GM19468 (cell line): ENCODE data around the gene CAPN15.

Experiments used
- ATAC-seq: cut with Tn5 transposase; IDR thresholded peaks from one replicate; pipeline ENCODE4 v1.9.1; 2021; ENCODE audit warnings: mild to moderate bottlenecking, moderate library complexity, moderate number of reproducible peaks; ENCODE audit not compliant: unreplicated experiment; ENCODE audit errors: extremely low read depth

Gene CAPN15

GRCh38 chr16:574021-574760, 46.7 kb downstream of the CAPN15 start:
- ATAC-seq = no peak

- ATAC-seq = no peak
Measured at GRCh38 chr16:575354-576196, 48.1 kb downstream of the CAPN15 start.

DNA sequence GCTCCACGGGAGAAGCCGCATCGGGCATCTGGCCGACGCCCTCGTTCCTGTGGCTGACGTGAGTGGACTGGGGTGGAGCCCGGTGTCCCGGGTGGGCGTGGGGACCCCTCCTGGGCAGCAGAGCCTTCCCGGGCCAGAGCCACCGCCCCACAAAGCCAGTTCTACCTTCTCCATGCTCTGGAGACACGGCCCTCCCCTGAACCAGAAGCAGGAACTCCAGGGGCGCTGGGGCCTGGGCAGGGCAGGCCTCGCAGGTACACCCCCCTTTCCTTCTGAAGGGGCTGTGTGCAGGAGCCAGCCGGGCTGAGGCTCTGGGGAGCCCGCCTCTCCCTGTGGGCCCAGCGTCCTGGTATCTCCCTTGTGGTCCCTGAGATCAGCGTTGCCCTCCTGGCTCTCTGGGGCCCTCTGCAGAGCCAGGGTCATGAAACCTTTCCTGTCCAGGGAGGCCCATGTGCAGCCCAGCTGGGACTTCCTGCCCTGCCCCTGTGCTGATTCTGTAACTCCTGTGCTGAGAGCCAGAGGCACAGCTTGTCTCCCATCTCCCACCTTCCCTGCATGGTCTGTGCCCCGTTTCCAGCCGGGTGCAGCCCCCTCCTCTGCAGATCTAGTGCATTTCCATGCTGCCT, 48.8 kb downstream of the CAPN15 start:
- no peak for ATAC-seq

DNA sequence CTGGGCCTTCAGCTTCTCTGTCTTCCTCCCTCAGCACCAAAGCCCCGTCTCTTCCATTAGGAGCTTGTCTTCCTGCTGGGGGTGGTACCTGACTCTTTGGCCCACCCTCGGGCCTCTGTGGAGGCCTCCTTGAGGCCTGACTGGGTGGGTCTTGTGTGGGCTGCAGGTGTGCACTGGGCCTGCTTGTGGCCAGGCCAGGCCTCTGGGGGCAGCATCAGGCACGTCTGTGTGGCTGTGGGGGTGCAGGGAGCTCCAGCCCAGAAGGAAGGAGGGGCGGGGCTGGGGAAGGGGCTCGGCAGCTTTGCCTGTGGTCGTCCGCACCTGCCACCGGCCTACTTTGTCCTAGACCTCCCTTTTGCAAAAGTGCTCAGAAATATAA, 49.3 kb downstream of the CAPN15 start:
- ATAC-seq = no peak

GRCh38 chr16:577796-578195, 50.3 kb downstream of the CAPN15 start:
- no peak for ATAC-seq

GRCh38 chr16:578232-578869, 50.8 kb downstream of the CAPN15 start:
- ATAC-seq = no peak

DNA sequence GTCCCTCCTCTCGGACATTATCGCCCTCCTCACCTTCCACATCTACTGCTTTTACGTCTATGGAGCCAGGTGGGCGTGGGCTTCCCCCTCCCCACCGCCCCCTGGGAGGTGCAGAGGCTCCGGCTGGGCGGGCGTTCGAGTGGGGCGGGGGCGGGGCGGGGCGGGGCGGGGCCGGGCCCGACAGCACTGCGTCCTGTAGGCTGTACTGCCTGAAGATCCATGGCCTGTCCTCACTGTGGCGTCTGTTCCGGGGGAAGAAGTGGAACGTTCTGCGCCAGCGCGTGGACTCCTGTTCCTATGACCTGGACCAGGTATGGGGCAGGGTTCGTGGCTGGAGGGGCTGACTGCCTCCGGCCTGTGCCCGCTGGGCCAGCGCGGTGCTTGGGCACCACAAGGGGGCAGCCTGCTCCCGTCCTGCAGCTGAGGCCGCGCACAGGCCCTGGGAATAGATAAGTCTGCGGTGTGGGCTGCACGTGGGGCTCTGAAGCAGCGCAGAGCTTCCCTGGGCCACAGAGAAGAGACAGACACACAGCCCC, 51.4 kb downstream of the CAPN15 start:
- ATAC-seq = no peak

- no peak for ATAC-seq
Measured at GRCh38 chr16:580141-580945, 52.8 kb downstream of the CAPN15 start.

GRCh38 chr16:580946-581498, 53.5 kb downstream of the CAPN15 start:
- no peak for ATAC-seq

- no peak for ATAC-seq
Measured at GRCh38 chr16:582218-582613, 54.7 kb downstream of the CAPN15 start.

- ATAC-seq = no peak
Measured at GRCh38 chr16:582614-583331, 55.3 kb downstream of the CAPN15 start.

DNA sequence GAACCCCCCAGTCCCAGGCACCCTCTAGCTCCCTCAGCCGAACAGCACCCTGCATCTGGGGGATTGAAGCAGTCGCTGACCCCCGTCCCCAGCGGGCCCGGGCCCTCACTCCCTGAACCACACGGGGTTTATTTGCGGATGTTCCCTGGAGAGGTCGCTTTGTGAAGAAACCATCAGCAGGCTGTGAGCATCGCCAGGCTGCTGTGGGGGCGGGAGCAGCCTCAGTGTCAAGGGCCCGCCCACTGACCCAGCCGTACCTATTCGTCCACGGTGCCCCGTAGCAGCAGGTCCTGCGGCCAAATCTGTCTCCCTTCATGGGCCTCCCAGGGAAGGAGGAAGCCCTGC, 55.9 kb downstream of the CAPN15 start:
- ATAC-seq = no peak

- ATAC-seq = no peak
Measured at GRCh38 chr16:583815-584591, 56.5 kb downstream of the CAPN15 start.

DNA sequence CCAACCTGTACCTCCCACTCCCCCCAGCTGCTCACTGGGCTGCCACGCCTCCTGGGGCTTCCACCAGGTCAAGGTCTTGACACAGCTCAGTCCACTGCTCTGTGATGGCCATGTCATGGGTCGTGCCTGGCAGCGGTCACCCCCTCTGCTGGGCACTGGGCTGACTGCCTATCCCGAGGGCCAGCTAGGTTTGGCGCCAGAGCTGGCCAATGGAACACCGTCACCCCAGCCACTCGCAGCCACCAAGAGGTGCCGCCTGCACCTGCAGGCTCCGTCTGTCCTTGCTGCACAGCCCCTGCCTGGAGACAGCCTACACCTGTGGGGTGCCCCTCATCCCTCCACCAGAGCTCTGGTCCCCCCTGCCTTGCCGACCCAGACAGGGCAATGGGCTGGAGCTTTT, 57.8 kb downstream of the CAPN15 start:
- ATAC-seq = no peak

DNA sequence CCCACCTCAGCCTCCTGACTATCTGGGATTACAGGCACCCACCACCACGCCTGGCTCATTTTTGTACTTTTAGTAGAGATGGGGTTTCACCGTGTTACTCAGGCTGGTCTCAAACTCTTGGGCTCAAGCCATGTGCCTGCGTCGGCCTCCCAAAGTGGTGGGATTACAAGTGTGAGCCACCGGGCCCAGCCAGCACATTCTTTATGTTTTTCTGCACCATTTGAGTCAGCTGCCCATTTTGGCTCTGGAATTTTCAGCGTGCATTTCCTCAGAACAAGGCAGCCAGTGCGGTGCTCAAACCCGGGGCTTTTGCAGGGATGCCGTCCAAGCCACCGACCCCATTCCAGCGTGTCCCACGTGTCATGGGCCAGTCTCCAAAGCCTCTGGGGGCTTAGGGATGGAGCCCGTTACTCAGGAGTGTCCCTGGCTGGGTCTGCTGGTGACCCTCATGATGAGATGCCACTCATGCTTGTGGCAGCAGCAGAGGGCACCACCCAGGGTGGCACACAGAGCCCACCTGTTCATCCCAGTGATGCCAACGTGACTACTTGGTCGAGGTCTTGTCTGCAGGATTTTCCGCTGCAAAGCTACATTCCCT, 58.6 kb downstream of the CAPN15 start:
- no peak for ATAC-seq

DNA sequence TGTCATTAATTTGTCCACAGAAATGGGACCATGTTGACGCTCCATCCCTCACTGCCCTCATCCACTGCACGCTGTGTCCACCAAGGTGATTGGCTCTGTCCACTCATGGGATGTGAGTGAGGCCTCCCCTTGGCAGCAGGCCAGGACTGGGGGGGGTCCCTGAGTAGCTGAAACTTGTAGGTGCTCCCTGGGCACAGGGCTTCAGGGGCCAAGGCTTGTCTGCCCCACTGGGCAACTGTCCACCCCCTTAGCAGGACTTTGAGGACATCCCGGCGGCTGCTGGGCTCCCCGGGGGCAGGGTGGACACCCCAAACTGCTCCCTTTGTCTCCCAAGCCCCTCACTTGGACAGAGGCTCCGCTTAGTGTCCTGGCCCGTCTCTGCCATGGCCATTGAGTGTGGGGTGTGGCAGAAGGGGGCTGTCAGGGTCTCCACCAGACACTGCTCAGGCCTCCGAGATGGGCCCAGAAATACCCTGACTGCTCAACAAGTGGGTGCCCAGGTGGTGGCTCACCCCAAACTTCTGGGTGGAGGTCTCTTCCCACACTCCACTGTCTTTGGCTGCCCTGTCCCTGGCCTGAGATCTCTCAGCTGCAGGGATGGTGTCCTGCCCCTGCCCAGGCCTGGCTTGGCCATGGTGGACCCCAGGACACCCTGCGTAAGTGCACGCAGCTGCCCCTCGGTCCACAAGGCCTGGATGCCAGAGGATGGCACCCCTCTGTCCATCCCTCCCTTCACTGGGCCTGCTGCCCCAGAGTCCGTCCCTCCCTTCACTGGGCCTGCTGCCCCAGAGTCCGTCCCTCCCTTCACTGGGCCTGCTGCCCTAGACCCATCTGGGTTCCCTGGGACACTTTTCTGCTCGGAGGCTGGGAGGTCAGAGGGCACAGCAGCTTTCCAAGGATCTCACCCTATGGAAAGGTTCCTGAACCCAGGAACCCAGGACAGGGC, 59.4 kb downstream of the CAPN15 start:
- ATAC-seq = no peak

DNA sequence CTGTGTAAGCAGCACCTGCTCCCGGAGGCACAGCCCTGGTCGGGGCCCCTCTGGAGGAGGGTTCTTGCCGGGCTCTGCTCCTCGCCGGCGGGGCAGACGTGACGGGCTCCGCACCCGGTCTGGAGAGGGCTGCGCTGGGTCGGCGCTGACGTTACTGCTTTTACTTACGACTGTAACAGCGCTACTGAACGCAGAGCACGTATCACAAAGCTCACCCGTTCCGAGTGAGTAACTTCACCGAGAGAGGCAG, 61.1 kb downstream of the CAPN15 start:
- no peak for ATAC-seq
